Neural cell (in vitro differentiated cells): ENCODE results near the gene FBXW8. TPM values are rescaled to one million over a fixed set of nuclear protein-coding genes. Genes with fewer than 3 reads are reported as not detected.

Experiments used
- H2AFZ ChIP-seq: fragments of 200-600, 300-800 bp; sonication (generic), shearing (Covaris generic); 2 replicates; pipeline ENCODE4 v1.6.0; 2014; ENCODE audit warnings: low read depth, mild to moderate bottlenecking, antibody characterized with exemption, low read length, moderate library complexity
- H3F3A ChIP-seq: fragments of 200-600 bp; shearing (Covaris generic); 2 replicates; pipeline ENCODE4 v1.6.1; 2016; ENCODE audit warnings: mild to moderate bottlenecking, moderate library complexity, mixed read lengths, antibody characterized with exemption, low read length; ENCODE audit not compliant: insufficient read depth, poor library complexity, severe bottlenecking
- H3K27ac ChIP-seq: fragments of 200-600, 300-800 bp; sonication (generic), shearing (Covaris generic); 2 replicates; pipeline ENCODE4 v1.5.1; 2014; ENCODE audit warnings: mild to moderate bottlenecking, low read length, moderate library complexity
- H3K27me3 ChIP-seq: fragments of 300-800, 200-600 bp; sonication (generic), shearing (Covaris generic); 2 replicates; pipeline ENCODE4 v1.6.0; 2014; ENCODE audit warnings: mild to moderate bottlenecking, low read depth, low read length, moderate library complexity; ENCODE audit not compliant: insufficient read depth
- H3K36me3 ChIP-seq: fragments of 300-800, 200-600 bp; sonication (generic), shearing (Covaris generic); 2 replicates; pipeline ENCODE4 v1.5.1; 2014; ENCODE audit warnings: mild to moderate bottlenecking, antibody characterized with exemption, low read length, moderate library complexity; ENCODE audit not compliant: insufficient read depth
- H3K4me2 ChIP-seq: fragments of 300-800, 200-600 bp; sonication (generic), shearing (Covaris generic); 2 replicates; pipeline ENCODE4 v1.6.0; 2014; ENCODE audit warnings: mild to moderate bottlenecking, low read length
- H3K4me3 ChIP-seq: fragments of 300-800, 200-600 bp; sonication (generic), shearing (Covaris generic); 2 replicates; pipeline ENCODE4 v1.5.1; 2014; ENCODE audit warnings: mild to moderate bottlenecking, low read length, moderate library complexity
- H3K79me2 ChIP-seq: fragments of 200-600 bp; shearing (Covaris generic); replicated peaks from 2 replicates; pipeline ENCODE4 v1.6.0; 2014; ENCODE audit warnings: mild to moderate bottlenecking, low read length, moderate library complexity; ENCODE audit not compliant: insufficient read depth
- H3K9ac ChIP-seq: fragments of 300-800, 200-600 bp; sonication (generic), shearing (Covaris generic); 2 replicates; pipeline ENCODE4 v1.6.1; 2016; ENCODE audit warnings: mild to moderate bottlenecking, low read length, mixed read lengths
- H3K9me2 ChIP-seq: fragments of 200-600 bp; shearing (Covaris generic); 2 replicates; pipeline ENCODE4 v1.6.1; 2016; ENCODE audit warnings: mild to moderate bottlenecking, low read length, mixed read lengths; ENCODE audit not compliant: insufficient read depth
- H3K9me3 ChIP-seq: fragments of 200-600, 300-800 bp; sonication (generic), shearing (Covaris generic); 2 replicates; pipeline ENCODE4 v1.6.1; 2016; ENCODE audit warnings: mild to moderate bottlenecking, mixed run types, low read length, moderate library complexity, mixed read lengths
- H4K20me1 ChIP-seq: fragments of 200-600 bp; shearing (Covaris generic); 2 replicates; pipeline ENCODE4 v1.6.1; 2016; ENCODE audit warnings: mild to moderate bottlenecking, mixed run types; ENCODE audit not compliant: insufficient read depth
- CTCF ChIP-seq: fragments of 450-650 bp; IDR thresholded peaks from 2 replicates; pipeline ENCODE4 v1.5.1; 2014; ENCODE audit warnings: antibody characterized with exemption, mild to moderate bottlenecking, moderate library complexity; ENCODE audit not compliant: poor library complexity, severe bottlenecking
- EP300 ChIP-seq: fragments of 450-650 bp; conservative IDR thresholded peaks from 2 replicates; pipeline ENCODE4 v1.6.1; 2014; ENCODE audit warnings: antibody characterized with exemption, mild to moderate bottlenecking, moderate library complexity; ENCODE audit not compliant: poor library complexity, severe bottlenecking
- EZH2 ChIP-seq: fragments of 200-600, 300-800 bp; shearing (Covaris generic), sonication (generic); IDR thresholded peaks from 2 replicates; pipeline ENCODE4 v1.6.1; 2014; ENCODE audit warnings: antibody characterized with exemption, low read length, borderline replicate concordance, mild to moderate bottlenecking; ENCODE audit not compliant: insufficient read depth, poor library complexity, severe bottlenecking
- MXI1 ChIP-seq: fragments of 450-650 bp; conservative IDR thresholded peaks from 2 replicates; pipeline ENCODE4 v1.6.1; 2014; ENCODE audit warnings: antibody characterized with exemption, mild to moderate bottlenecking; ENCODE audit not compliant: poor library complexity, severe bottlenecking
- POLR2AphosphoS5 ChIP-seq: IDR thresholded peaks from 2 replicates; pipeline ENCODE4 v1.6.1; 2012
- RAD21 ChIP-seq: fragments of 450-650 bp; conservative IDR thresholded peaks from 2 replicates; pipeline ENCODE4 v1.6.1; 2014; ENCODE audit warnings: antibody characterized with exemption, mild to moderate bottlenecking, moderate library complexity
- REST ChIP-seq: IDR thresholded peaks from 2 replicates; pipeline ENCODE4 v1.6.1; 2012; ENCODE audit warnings: borderline replicate concordance
- SMC3 ChIP-seq: fragments of 450-650 bp; conservative IDR thresholded peaks from 2 replicates; pipeline ENCODE4 v1.6.1; 2014; ENCODE audit warnings: antibody characterized with exemption, mild to moderate bottlenecking, moderate library complexity; ENCODE audit not compliant: poor library complexity
- TAF1 ChIP-seq: IDR thresholded peaks from 2 replicates; pipeline ENCODE4 v1.6.1; 2012; ENCODE audit warnings: low read depth
- polyA plus RNA-seq: library from polyadenylated mRNA; depleted of rRNA; stranded (reverse); fragments of >200 nt; gene quantifications from 2 replicates; pipeline ENCODE4 v1.2.3, GENCODE V29; 2014

FBXW8 gene
- polyA plus RNA-seq, 1 donor from 2014 or later: 5.6 TPM

GRCh38 chr12:116924558-116925453 is 14.1 kb downstream of the FBXW8 start:
- H3K4me2 ChIP-seq: no peak overlapping the region
- H3K9me2 ChIP-seq: no peaks in the 10 kb centered on the region
- no peak overlapping the region for H2AFZ ChIP-seq
- H3K9ac ChIP-seq: no peak overlapping the region
- no peak overlapping the region for H3K4me3 ChIP-seq
- no peaks in the 10 kb centered on the region for H4K20me1 ChIP-seq
- no peaks in the 10 kb centered on the region for H3K36me3 ChIP-seq
- TF ChIP-seq EP300: no peak
- no peak for TF ChIP-seq REST
- TF ChIP-seq EZH2: no peak
- no peak for TF ChIP-seq TAF1
- TF ChIP-seq POLR2AphosphoS5: no peak
- no peak for TF ChIP-seq MXI1
- TF ChIP-seq RAD21: no peak
- no peak for TF ChIP-seq CTCF
- no peak for TF ChIP-seq SMC3
- no peaks in the 10 kb centered on the region for H3K27me3 ChIP-seq
- no peak overlapping the region for H3K27ac ChIP-seq
- H3F3A ChIP-seq: no peaks in the 10 kb centered on the region
- H3K79me2 ChIP-seq: peaks cover 2% of the 10 kb centered on the region
- no peaks in the 10 kb centered on the region for H3K9me3 ChIP-seq

GRCh38 chr12:116926283-116927243 is 15.8 kb downstream of the FBXW8 start:
- Histone ChIP-seq H3K4me3 (no peak overlapping the region), H3K4me2 (no peak overlapping the region), H4K20me1 (no peaks in the 10 kb centered on the region), H3K27me3 (no peaks in the 10 kb centered on the region), H3K79me2 (peaks cover 2% of the 10 kb centered on the region), H3K27ac (no peak overlapping the region), H2AFZ (no peak overlapping the region), H3K36me3 (no peaks in the 10 kb centered on the region), H3F3A (no peaks in the 10 kb centered on the region), H3K9ac (no peak overlapping the region), H3K9me3 (no peaks in the 10 kb centered on the region), H3K9me2 (no peaks in the 10 kb centered on the region)
- no peak for TF ChIP-seq POLR2AphosphoS5
- TF ChIP-seq EP300: no peak
- no peak for TF ChIP-seq RAD21
- TF ChIP-seq EZH2: no peak
- no peak for TF ChIP-seq SMC3
- no peak for TF ChIP-seq CTCF
- no peak for TF ChIP-seq REST
- TF ChIP-seq MXI1: no peak
- TF ChIP-seq TAF1: no peak
